Measurements from ENCODE around the gene SOX8. TPM values are rescaled to one million over a fixed set of nuclear protein-coding genes. Genes with fewer than 3 reads are reported as not detected.

The SOX8 gene
- total RNA-seq, 1 experiment from 2014 or later = 1.2 TPM

DNA sequence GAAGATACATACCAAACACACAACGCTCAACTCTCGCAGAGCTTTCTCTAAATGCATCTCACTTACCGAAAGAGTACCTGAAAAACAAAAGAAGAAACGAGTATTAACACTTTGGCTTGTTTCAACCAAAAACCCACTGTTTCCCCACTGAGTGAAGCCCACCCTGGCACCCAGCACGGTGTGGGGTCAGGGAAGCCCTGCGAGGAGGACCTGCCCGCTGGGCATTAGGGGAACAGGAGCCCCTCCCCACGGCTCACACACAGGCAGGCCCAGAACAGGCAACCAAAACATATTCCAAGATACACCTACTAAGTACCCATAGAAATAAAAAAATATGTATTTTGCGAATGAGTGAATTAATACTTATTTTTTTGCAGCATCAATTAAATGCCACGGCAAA is 47.4 kb upstream of the SOX8 start:
- intact Hi-C loops (cut with micrococcal nuclease; ENCODE audit: unreplicated experiment) = no loop called here
- H3K4me1 Mint-ChIP-seq (ENCODE audit: low read depth, unreplicated experiment) = no peaks in the 10 kb centered on the region
- no TSS peak for BruUV-seq (replicated peaks)
- H3K4me3 Mint-ChIP-seq (ENCODE audit: unreplicated experiment) = no peak overlapping the region
- ChIA-PET POLR2A (no interaction called here), CTCF (no interaction called here)
- H3K36me3 Mint-ChIP-seq (ENCODE audit: insufficient read depth, unreplicated experiment) = no peaks in the 10 kb centered on the region
- Histone ChIP-seq H3K4me3 (ENCODE audit: low read depth, low read length) (no peak overlapping the region), H3K9me3 (no peaks in the 10 kb centered on the region), H3K4me1 (no peaks in the 10 kb centered on the region), H3K36me3 (ENCODE audit: control insufficient read depth, insufficient read depth, low read length) (no peaks in the 10 kb centered on the region), H3K27me3 (replicated peaks; ENCODE audit: control insufficient read depth, insufficient read depth, low read length) (no peaks in the 10 kb centered on the region)
- DNase-seq = no peak
- H3K27ac Mint-ChIP-seq (ENCODE audit: unreplicated experiment) = no peak overlapping the region
- H3K27me3 Mint-ChIP-seq (ENCODE audit: insufficient read depth, unreplicated experiment) = no peaks in the 10 kb centered on the region
- TF ChIP-seq, protein P1, sequence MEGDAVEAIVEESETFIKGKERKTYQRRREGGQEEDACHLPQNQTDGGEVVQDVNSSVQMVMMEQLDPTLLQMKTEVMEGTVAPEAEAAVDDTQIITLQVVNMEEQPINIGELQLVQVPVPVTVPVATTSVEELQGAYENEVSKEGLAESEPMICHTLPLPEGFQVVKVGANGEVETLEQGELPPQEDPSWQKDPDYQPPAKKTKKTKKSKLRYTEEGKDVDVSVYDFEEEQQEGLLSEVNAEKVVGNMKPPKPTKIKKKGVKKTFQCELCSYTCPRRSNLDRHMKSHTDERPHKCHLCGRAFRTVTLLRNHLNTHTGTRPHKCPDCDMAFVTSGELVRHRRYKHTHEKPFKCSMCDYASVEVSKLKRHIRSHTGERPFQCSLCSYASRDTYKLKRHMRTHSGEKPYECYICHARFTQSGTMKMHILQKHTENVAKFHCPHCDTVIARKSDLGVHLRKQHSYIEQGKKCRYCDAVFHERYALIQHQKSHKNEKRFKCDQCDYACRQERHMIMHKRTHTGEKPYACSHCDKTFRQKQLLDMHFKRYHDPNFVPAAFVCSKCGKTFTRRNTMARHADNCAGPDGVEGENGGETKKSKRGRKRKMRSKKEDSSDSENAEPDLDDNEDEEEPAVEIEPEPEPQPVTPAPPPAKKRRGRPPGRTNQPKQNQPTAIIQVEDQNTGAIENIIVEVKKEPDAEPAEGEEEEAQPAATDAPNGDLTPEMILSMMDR (IDR thresholded peaks at IDR 0.05; ENCODE audit: insufficient read depth in 1 of 2, low read depth in 1 of 2, low read length in 1 of 2, severe bottlenecking in 1 of 2, unreplicated experiment in 1 of 2) = no peak
- no peaks in the 10 kb centered on the region for H3K9me3 Mint-ChIP-seq (ENCODE audit: unreplicated experiment)

DNA sequence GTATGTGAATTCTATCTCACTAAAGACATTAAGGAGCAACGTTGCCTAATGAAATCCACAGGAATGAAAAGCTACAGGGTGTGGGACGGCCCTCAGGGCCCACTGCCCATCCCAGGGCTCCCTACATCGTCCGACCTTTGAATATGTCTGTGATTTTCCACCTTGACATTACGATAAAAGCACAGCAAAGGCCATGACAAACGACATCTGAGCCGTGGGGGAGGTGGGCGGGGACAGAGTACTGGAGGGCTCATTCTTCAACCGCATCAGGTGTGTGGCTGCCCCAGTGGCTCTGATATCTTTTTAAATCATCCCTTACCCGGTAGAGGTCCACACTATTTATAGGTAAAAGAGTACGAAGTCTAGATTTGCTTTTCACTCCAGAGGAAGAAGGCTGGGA is 45.9 kb upstream of the SOX8 start:
- H3K9me3 Mint-ChIP-seq (ENCODE audit: unreplicated experiment) = no peaks in the 10 kb centered on the region
- H3K4me3 Mint-ChIP-seq (ENCODE audit: unreplicated experiment) = no peak overlapping the region
- DNase-seq = no peak
- Histone ChIP-seq H3K27me3 (replicated peaks; ENCODE audit: control insufficient read depth, insufficient read depth, low read length) (no peaks in the 10 kb centered on the region), H3K4me1 (no peaks in the 10 kb centered on the region), H3K36me3 (ENCODE audit: control insufficient read depth, insufficient read depth, low read length) (no peaks in the 10 kb centered on the region), H3K9me3 (no peaks in the 10 kb centered on the region), H3K4me3 (ENCODE audit: low read depth, low read length) (no peak overlapping the region)
- no peaks in the 10 kb centered on the region for H3K36me3 Mint-ChIP-seq (ENCODE audit: insufficient read depth, unreplicated experiment)
- H3K27ac Mint-ChIP-seq (ENCODE audit: unreplicated experiment) = no peak overlapping the region
- ChIA-PET POLR2A (no interaction called here), CTCF (no interaction called here)
- TF ChIP-seq, protein P1 (IDR thresholded peaks at IDR 0.05; ENCODE audit: insufficient read depth in 1 of 2, low read depth in 1 of 2, low read length in 1 of 2, severe bottlenecking in 1 of 2, unreplicated experiment in 1 of 2) = no peak
- no TSS peak for BruUV-seq (replicated peaks)
- intact Hi-C loops (cut with micrococcal nuclease; ENCODE audit: unreplicated experiment) = no loop called here
- H3K27me3 Mint-ChIP-seq (ENCODE audit: insufficient read depth, unreplicated experiment) = no peaks in the 10 kb centered on the region
- H3K4me1 Mint-ChIP-seq (ENCODE audit: low read depth, unreplicated experiment) = no peaks in the 10 kb centered on the region

DNA sequence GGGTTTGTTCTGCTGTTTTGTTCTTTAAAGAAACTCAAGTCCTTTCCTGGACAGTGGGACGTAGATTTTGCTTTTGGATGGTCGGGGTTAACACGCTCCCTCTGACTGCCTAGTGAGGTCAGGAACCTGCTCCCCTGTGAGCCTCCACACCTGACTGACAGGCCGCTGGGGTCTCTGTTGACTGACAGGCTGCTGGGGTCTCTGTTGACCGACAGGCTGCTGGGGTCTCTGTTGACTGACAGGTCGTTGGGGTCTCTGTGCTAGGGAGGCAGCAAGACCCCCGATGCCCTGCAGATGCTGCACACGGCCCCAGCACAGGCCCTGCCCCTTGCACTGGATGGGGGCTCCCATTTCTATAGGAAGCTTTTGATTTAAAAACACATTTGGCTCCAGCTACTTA is 44.3 kb upstream of the SOX8 start:
- Mint-ChIP-seq H3K27ac (ENCODE audit: unreplicated experiment) (no peak overlapping the region), H3K9me3 (ENCODE audit: unreplicated experiment) (peaks cover 4% of the 10 kb centered on the region), H3K4me3 (ENCODE audit: unreplicated experiment) (no peak overlapping the region), H3K4me1 (ENCODE audit: low read depth, unreplicated experiment) (no peaks in the 10 kb centered on the region), H3K36me3 (ENCODE audit: insufficient read depth, unreplicated experiment) (no peaks in the 10 kb centered on the region), H3K27me3 (ENCODE audit: insufficient read depth, unreplicated experiment) (no peaks in the 10 kb centered on the region)
- no peaks in the 10 kb centered on the region for H3K36me3 ChIP-seq (ENCODE audit: control insufficient read depth, insufficient read depth, low read length)
- no TSS peak for BruUV-seq (replicated peaks)
- H3K27me3 ChIP-seq (replicated peaks; ENCODE audit: control insufficient read depth, insufficient read depth, low read length) = no peaks in the 10 kb centered on the region
- TF ChIP-seq, protein P1 (IDR thresholded peaks at IDR 0.05; ENCODE audit: insufficient read depth in 1 of 2, low read depth in 1 of 2, low read length in 1 of 2, severe bottlenecking in 1 of 2, unreplicated experiment in 1 of 2) = no peak
- intact Hi-C loops (cut with micrococcal nuclease; ENCODE audit: unreplicated experiment) = no loop called here
- ChIA-PET POLR2A (no interaction called here), CTCF (no interaction called here)
- no peak for DNase-seq
- no peaks in the 10 kb centered on the region for H3K4me1 ChIP-seq
- no peak overlapping the region for H3K4me3 ChIP-seq (ENCODE audit: low read depth, low read length)
- no peaks in the 10 kb centered on the region for H3K9me3 ChIP-seq

All from Caco-2 (cell line).